HEK293T (cell line): ENCODE results near the gene TRIM8.

ENCODE experiments used
- ARNT ChIP-seq: fragments of 450-650 bp; IDR thresholded peaks from 2 replicates; pipeline ENCODE4 v1.6.1; 2017; ENCODE audit warnings: mild to moderate bottlenecking
- BHLHE40 ChIP-seq: fragments of 450-650 bp; IDR thresholded peaks from 2 replicates; pipeline ENCODE4 v1.6.1; 2016; ENCODE audit warnings: mild to moderate bottlenecking, moderate library complexity, borderline replicate concordance
- ELF4 ChIP-seq: fragments of 450-650 bp; IDR thresholded peaks from 2 replicates; pipeline ENCODE4 v1.6.1; 2017; ENCODE audit warnings: antibody characterized with exemption
- NFRKB ChIP-seq: fragments of 450-650 bp; IDR thresholded peaks from 2 replicates; pipeline ENCODE4 v1.6.1; 2016; ENCODE audit warnings: mild to moderate bottlenecking, moderate library complexity
- SP1 ChIP-seq: fragments of 450-650 bp; IDR thresholded peaks from 2 replicates; pipeline ENCODE4 v1.6.1; 2017

DNA sequence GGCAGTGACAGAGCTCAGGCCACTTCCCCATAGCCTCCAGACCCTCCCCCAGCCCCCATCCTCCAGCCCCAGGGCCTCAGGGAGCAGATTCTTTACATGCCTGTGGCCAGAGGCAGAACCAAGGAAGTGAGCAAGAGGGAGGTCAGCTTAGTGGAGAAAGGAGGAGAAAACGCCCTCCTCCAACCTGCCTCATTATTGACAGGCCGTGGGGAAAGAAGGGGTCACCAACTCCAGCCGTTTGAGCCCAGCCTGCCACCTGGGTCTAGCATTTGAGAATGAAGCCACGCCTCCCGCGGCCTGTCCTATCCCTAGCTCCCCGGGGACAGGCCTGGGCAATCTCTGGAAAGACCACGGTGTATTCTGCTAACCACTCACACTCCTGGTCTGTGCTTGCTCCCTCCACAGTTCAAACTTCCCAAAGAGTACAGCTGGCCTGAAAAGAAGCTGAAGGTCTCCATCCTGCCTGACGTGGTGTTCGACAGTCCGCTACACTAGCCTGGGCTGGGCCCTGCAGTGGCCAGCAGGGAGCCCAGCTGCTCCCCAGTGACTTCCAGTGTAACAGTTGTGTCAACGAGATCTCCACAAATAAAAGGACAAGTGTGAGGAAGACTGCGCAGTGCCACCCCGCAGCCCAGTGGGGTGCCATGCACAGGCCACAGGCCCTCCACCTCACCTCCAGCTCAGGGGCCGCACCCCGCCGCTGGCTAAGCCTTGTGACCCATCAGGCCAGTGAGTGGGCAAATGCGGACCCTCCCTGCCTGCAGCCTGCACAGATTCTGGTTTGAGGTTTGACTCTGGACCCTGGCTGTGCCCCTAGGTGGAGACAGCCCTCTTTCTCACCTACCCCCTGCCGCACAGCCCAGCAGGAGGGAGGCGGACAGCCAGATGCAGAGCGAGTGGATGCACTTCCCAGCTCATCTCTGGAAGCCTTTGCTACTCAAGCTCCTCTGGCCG, 14.3 kb upstream of the TRIM8 start:
- no peak for TF ChIP-seq ARNT
- TF ChIP-seq ELF4, result no peak
- no peak for TF ChIP-seq BHLHE40
- no peak for TF ChIP-seq SP1
- TF ChIP-seq NFRKB, result no peak
